OCI-LY7 (cell line): ENCODE measurements around the gene NAPB. TPM values are rescaled to one million over a fixed set of nuclear protein-coding genes. Genes with fewer than 3 reads are reported as not detected.

Experiments used
- BruUV-seq: library from RNA; stranded (reverse); fragments of 400-500 nt; replicated peaks from 2 replicates; lab custom pipeline; 2021; lab: Mats Ljungman, UMichigan
- CTCF ChIA-PET: fragments of 300-600 bp; sonication (Branson Sonifier 250); formaldehyde crosslinking; loops from one replicate; lab custom pipeline; 2022; ENCODE audit warnings: antibody characterized with exemption; ENCODE audit not compliant: unreplicated experiment; lab: Charles Lee
- POLR2A ChIA-PET: fragments of 300-600 bp; sonication (Branson Sonifier 250); formaldehyde crosslinking; loops from one replicate; lab custom pipeline; 2022; ENCODE audit warnings: antibody characterized with exemption; lab: Charles Lee
- DNase-seq: peaks from one replicate; pipeline ENCODE4 v3.0.0-alpha.2; 2015; ENCODE audit warnings: low spot score
- H2AFZ ChIP-seq: fragments of 200-600 bp; sonication (generic), shearing (Covaris generic); 2 replicates; pipeline ENCODE4 v1.6.1; 2014; ENCODE audit warnings: mild to moderate bottlenecking, antibody characterized with exemption, low read length, moderate library complexity
- H3K27ac ChIP-seq: fragments of 200-600 bp; sonication (generic); 2 replicates; pipeline ENCODE4 v1.5.1; 2014; ENCODE audit warnings: mixed run types, low read depth, mild to moderate bottlenecking, moderate library complexity, low read length, inconsistent platforms; ENCODE audit not compliant: poor library complexity, severe bottlenecking
- H3K36me3 ChIP-seq: fragments of 200-600 bp; sonication (generic); 2 replicates; pipeline ENCODE4 v1.6.1; 2014; ENCODE audit warnings: mild to moderate bottlenecking, antibody characterized with exemption, low read length, moderate library complexity, mixed read lengths; ENCODE audit not compliant: insufficient read depth
- H3K4me1 ChIP-seq: fragments of 200-600 bp; sonication (generic); 2 replicates; pipeline ENCODE4 v1.5.1; 2014; ENCODE audit warnings: mild to moderate bottlenecking, low read length; ENCODE audit not compliant: insufficient read depth, poor library complexity, severe bottlenecking
- H3K4me2 ChIP-seq: fragments of 200-600 bp; sonication (generic); 2 replicates; pipeline ENCODE4 v1.6.1; 2014; ENCODE audit warnings: mild to moderate bottlenecking, low read length
- H3K4me3 ChIP-seq: fragments of 200-600 bp; sonication (generic); 2 replicates; pipeline ENCODE4 v1.5.1; 2014; ENCODE audit warnings: mild to moderate bottlenecking, low read depth, low read length; ENCODE audit not compliant: poor library complexity, severe bottlenecking
- H3K79me2 ChIP-seq: fragments of 200-600 bp; sonication (generic); 2 replicates; pipeline ENCODE4 v1.6.1; 2016; ENCODE audit warnings: low read depth, mild to moderate bottlenecking, low read length, moderate library complexity, mixed read lengths; ENCODE audit not compliant: insufficient read depth
- H3K9me2 ChIP-seq: fragments of 200-600 bp; sonication (generic); 2 replicates; pipeline ENCODE4 v1.6.1; 2016; ENCODE audit warnings: mild to moderate bottlenecking, low read length, mixed read lengths; ENCODE audit not compliant: insufficient read depth
- H3K9me3 ChIP-seq: fragments of 200-600 bp; sonication (generic); 2 replicates; pipeline ENCODE4 v1.6.1; 2014; ENCODE audit warnings: mild to moderate bottlenecking, mixed run types, low read length, mixed read lengths
- H4K20me1 ChIP-seq: fragments of 200-600 bp; sonication (generic); 2 replicates; pipeline ENCODE4 v1.6.1; 2014; ENCODE audit warnings: mild to moderate bottlenecking, antibody characterized with exemption, low read length, moderate library complexity, mixed read lengths; ENCODE audit not compliant: insufficient read depth
- EZH2phosphoT487 ChIP-seq: fragments of 200-600 bp; sonication (generic); IDR thresholded peaks from 2 replicates; pipeline ENCODE4 v1.6.1; 2018; ENCODE audit warnings: low read depth, borderline replicate concordance, mild to moderate bottlenecking, mixed run types, antibody characterized with exemption, low read length, moderate library complexity, mixed read lengths
- intact Hi-C: fragments of 100-400 bp; cut with micrococcal nuclease; formaldehyde crosslinking; loops from one replicate; pipeline ENCODE4 v1.10.0; 2022; ENCODE audit not compliant: unreplicated experiment
- total RNA-seq, 2 experiments: library from RNA; depleted of rRNA in 1 of 2; stranded (reverse); fragments of >200 nt in 1 of 2; shearing (Covaris generic) in 1 of 2; gene quantifications; 2 replicates each; pipeline ENCODE4 v1.2.3, GENCODE V29; 2014 to 2022
- TF ChIP-seq, protein P1 (sequence below): fragments of 200-600 bp; sonication (generic); conservative IDR thresholded peaks from 2 replicates; pipeline ENCODE4 v1.5.1; 2014; ENCODE audit warnings: mild to moderate bottlenecking, antibody characterized with exemption, low read length, moderate library complexity, mixed read lengths

The NAPB gene
- total RNA-seq, 2 experiments from 2014 or later = 9.3 to 12.1 TPM

DNA sequence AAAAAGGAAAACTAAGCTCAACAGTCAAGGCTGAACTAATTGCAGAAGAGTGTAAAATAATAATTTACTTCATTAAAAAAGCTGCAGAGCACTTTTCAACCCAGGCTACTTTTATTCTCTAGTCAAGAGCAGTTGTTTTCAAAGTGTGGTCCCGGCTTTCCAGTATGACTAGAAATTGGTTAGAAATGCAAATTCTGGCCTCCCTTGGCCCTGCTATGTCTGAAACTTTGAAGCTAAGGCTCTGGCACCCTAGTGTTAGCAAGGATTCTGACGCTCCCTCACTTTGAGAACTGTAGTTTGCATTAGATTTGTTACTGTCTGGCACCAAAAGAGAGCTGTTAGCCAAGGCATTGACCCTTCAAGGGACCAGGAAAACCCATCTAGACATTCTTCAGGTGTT lies 80.2 kb downstream of the NAPB start:
- no peak overlapping the region for H3K4me3 ChIP-seq
- no peak overlapping the region for H3K4me2 ChIP-seq
- no peak overlapping the region for H3K27ac ChIP-seq
- no peaks in the 10 kb centered on the region for H3K9me2 ChIP-seq
- 0 out of 2 replicates have a peak, but pooled peaks cover 6% of the 10 kb centered on the region for H3K9me3 ChIP-seq
- BruUV-seq = no TSS peak
- POLR2A ChIA-PET = interaction anchor here (0.6 to 1.3 kb wide), 8 partner anchors 9 to 1005 kb away, joined by 3 to 5 read pairs (median 4); partner anchors contain the start of gene NAPB
- CTCF ChIA-PET = interaction anchor here (1.0 kb wide), 1 partner anchor 649 kb away, joined by 3 read pairs; no protein-coding TSS in a partner anchor
- intact Hi-C loops = loop anchor here (5.0 kb wide), 1 partner anchor 1004 kb away; no protein-coding TSS in a partner anchor
- no peaks in the 10 kb centered on the region for H3K4me1 ChIP-seq
- no peaks in the 10 kb centered on the region for H3K36me3 ChIP-seq
- no peak for DNase-seq
- no peak overlapping the region for H2AFZ ChIP-seq
- TF ChIP-seq, protein P1, sequence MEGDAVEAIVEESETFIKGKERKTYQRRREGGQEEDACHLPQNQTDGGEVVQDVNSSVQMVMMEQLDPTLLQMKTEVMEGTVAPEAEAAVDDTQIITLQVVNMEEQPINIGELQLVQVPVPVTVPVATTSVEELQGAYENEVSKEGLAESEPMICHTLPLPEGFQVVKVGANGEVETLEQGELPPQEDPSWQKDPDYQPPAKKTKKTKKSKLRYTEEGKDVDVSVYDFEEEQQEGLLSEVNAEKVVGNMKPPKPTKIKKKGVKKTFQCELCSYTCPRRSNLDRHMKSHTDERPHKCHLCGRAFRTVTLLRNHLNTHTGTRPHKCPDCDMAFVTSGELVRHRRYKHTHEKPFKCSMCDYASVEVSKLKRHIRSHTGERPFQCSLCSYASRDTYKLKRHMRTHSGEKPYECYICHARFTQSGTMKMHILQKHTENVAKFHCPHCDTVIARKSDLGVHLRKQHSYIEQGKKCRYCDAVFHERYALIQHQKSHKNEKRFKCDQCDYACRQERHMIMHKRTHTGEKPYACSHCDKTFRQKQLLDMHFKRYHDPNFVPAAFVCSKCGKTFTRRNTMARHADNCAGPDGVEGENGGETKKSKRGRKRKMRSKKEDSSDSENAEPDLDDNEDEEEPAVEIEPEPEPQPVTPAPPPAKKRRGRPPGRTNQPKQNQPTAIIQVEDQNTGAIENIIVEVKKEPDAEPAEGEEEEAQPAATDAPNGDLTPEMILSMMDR = no peak
- no peak for TF ChIP-seq EZH2phosphoT487
- no peaks in the 10 kb centered on the region for H4K20me1 ChIP-seq
- H3K79me2 ChIP-seq = no peaks in the 10 kb centered on the region

DNA sequence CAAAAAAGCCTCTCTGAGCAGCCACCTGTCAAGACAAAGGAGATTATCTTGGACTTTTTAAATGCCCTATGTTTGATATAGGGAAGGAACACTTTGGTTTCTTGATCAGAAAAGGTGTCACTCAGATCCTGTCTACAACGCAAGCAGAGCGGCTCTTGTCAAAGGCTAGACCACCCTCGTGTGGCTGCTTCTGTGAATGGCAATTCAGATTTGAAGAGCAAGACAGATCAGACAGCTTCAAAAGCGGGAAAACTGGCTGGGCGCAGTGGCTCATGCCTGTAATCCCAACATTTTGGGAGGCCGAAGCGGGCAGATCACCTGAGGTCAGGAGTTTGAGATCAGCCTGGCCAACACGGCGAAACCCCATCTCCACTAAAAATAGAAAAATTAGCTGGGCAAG lies 80.8 kb downstream of the NAPB start:
- H3K4me2 ChIP-seq = no peak overlapping the region
- H3K36me3 ChIP-seq = no peaks in the 10 kb centered on the region
- intact Hi-C loops = loop anchor here (1.0 to 5.0 kb wide), 2 partner anchors 649 to 1003 kb away; no protein-coding TSS in a partner anchor
- no peaks in the 10 kb centered on the region for H3K79me2 ChIP-seq
- H3K9me2 ChIP-seq = no peaks in the 10 kb centered on the region
- H2AFZ ChIP-seq = no peak overlapping the region
- 0 out of 2 replicates have a peak, but pooled peaks cover 6% of the 10 kb centered on the region for H3K9me3 ChIP-seq
- TF ChIP-seq, protein P1 = peak; percentile 73
- no peak for TF ChIP-seq EZH2phosphoT487
- ChIA-PET CTCF (interaction anchor here (1.0 kb wide), 1 partner anchor 649 kb away, joined by 3 read pairs; no protein-coding TSS in a partner anchor), POLR2A (interaction anchor here (0.6 to 1.3 kb wide), 5 partner anchors 9 to 385 kb away, joined by 3 to 5 read pairs (median 4); partner anchors contain the start of gene NAPB)
- H3K4me1 ChIP-seq = no peaks in the 10 kb centered on the region
- BruUV-seq = no TSS peak
- H3K4me3 ChIP-seq = no peak overlapping the region
- no peaks in the 10 kb centered on the region for H4K20me1 ChIP-seq
- no peak overlapping the region for H3K27ac ChIP-seq
- peak; percentile 58 for DNase-seq

DNA sequence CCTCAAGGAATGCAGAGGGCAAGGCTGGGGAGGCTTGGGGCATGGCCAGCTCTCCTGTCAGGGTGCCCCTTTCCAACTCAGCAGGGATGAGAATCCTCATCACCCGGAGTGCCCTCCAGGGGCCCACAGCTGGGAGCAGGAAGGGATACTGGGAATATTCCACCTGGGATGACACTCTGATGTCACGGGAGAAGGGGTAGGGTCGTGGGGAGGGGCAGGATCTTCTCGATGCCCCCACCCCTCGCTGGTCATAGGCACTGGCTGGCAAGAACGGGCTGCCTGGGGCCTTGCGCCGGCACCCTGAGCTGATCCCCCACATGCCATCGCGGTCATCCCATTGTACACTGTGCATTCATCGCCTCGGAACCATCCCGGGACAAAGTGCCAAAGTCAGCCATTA lies 81.3 kb downstream of the NAPB start:
- 0 out of 2 replicates have a peak, but pooled peaks cover 6% of the 10 kb centered on the region for H3K9me3 ChIP-seq
- no TSS peak for BruUV-seq
- no peaks in the 10 kb centered on the region for H3K4me1 ChIP-seq
- H4K20me1 ChIP-seq = no peaks in the 10 kb centered on the region
- no peak overlapping the region for H2AFZ ChIP-seq
- no peak for DNase-seq
- ChIA-PET POLR2A (interaction anchor here (1.3 to 2.8 kb wide), 2 partner anchors 10 kb away, joined by 5 to 10 read pairs; partner anchors contain the start of gene NXT1), CTCF (interaction anchor here (1.0 kb wide), 1 partner anchor 648 kb away, joined by 3 read pairs; no protein-coding TSS in a partner anchor)
- no peak overlapping the region for H3K27ac ChIP-seq
- H3K36me3 ChIP-seq = no peaks in the 10 kb centered on the region
- intact Hi-C loops = loop anchor here (1.0 to 5.0 kb wide), 2 partner anchors 649 to 1003 kb away; no protein-coding TSS in a partner anchor
- no peaks in the 10 kb centered on the region for H3K9me2 ChIP-seq
- TF ChIP-seq, protein P1 = no peak
- no peak for TF ChIP-seq EZH2phosphoT487
- H3K4me3 ChIP-seq = no peak overlapping the region
- H3K4me2 ChIP-seq = no peak overlapping the region
- no peaks in the 10 kb centered on the region for H3K79me2 ChIP-seq
